ENCODE measurements around the gene CSH2.
A peak's percentile ranks its signal among the peaks of the same experiment; 100 is the strongest.
"Not testable (repeated sequence)": the region's sequence is repeated elsewhere in the genome, so short reads cannot be mapped to it uniquely, and the experiment has no call there.

CSH2 gene

DNA sequence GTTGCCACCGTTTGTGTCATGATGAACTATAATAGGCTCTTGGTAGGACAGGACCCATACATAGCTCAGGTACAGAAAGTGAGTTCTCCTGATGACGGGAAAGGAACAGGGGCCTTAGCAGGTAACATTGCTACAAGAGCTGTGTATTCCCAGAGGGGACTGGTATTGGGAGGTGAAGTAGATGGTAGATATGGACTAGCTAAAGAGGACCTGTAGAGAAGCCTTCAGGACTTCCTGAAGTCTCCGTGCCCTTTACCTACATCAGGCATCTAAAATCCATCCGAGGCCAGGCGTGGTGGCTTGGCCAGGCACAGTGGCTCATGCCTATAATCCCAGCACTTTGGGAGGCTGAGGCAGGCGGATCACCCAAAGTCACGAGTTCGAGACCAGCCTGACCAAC, 18.3 kb downstream of the CSH2 start:
- no peak for DNase-seq (ENCODE audit: low read depth in 2 of 2, low spot score in 1 of 2)

DNA sequence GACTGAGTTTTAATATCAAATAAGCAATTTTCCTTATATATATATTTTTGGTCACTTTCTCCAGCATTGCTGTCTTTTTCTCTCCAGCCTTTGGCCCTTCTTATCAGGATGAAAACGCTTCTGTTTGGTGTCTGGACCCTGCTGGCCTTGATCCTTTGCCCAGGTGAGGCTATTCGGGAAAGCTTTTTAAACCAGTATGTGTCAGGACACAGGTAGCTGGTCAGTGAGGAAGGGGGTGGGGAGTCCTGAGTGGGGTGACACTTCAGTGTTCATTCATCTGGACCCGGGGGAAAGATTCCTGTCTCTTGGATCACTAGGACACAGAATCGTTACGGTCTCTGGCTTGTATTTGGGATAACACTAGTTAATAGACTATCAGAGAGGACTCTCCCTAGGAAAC, 18.8 kb downstream of the CSH2 start:
- no peak for DNase-seq (ENCODE audit: low read depth in 2 of 2, low spot score in 1 of 2)

DNA sequence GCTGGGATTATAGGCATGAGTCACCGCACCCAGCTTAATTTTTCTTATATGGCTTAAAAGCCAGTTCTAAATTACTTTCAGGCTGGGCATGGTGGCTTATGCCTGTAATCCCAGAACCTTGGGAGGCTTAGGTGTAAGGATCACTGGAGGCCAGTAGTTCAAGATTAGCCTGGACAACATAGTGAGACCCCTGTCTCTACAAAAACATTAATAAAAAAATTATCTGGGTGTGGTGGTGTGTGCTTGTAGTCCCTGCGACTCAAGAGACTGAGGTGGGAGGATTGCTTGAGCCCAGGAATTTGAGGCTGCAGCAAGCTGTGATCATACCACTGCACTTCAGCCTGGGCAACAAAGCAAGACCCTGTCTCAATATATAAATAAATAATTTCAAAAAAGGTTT, 20.2 kb downstream of the CSH2 start:
- no peak for DNase-seq (ENCODE audit: low read depth in 2 of 2, low spot score in 1 of 2)

DNA sequence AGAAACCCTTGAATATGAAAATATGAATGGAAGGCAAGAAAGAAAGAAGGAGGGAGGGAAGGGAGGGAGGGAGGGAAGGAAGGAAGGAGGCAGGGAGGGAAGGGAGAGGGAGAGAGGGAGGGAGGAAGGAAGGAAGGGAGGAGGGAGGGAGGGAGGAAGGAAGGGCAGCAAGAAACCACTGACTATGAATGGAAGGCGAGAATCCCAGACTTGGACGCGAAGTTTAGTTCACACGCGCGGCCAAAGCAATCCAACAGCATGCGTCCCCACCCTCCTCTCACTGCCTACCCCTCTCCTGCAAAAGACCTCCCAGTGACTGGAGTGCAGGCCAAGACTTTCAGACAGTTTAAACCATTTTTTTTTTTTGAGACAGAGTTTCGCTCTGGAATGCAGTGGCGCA, 23.1 kb downstream of the CSH2 start:
- no peak for DNase-seq (ENCODE audit: low read depth in 2 of 2, low spot score in 1 of 2)

DNA sequence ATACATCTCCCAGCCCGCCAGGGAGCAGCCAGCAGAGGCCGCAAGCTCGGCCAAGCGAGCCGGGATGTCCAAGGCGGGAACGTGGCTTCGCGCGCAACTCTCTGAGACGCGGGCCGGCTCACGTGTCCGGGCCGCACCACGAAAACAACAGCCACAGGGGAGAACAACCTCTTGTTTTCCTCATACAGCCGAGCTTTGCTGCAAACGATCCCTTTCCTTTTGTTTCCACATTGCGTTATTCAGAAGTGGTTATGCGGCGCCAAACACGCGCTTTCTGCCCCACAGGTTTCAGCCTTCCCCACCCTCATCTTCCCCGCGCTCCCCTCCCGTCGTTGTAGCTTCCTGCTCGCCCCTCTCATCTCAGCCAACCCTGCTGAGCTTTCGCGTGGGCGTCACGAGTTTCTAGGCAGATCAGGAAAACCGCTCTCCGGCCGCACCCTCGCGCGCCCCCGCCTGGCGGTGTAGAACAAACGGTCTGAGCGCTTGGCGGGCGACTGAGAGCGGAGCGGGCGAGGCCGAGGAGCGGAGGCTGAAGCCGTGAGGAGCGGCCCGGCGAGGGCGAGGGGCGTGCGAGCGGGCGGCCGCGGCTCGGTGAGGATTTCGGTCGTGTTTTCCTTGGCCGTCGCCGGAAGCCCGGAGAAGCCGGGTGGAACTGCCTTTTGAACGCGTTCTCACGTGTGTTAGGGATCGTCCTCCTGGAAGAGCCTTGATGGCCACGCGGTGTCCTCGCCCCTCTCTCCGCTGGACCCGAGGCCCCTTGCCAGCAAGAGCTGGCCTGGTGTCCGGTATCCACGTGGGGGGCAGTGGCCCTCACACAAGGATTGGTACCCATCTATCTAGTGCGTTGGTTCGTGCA, 24.4 kb downstream of the CSH2 start:
- peak; percentile 90 to 92 for DNase-seq (ENCODE audit: low read depth in 2 of 2, low spot score in 1 of 2)

DNA sequence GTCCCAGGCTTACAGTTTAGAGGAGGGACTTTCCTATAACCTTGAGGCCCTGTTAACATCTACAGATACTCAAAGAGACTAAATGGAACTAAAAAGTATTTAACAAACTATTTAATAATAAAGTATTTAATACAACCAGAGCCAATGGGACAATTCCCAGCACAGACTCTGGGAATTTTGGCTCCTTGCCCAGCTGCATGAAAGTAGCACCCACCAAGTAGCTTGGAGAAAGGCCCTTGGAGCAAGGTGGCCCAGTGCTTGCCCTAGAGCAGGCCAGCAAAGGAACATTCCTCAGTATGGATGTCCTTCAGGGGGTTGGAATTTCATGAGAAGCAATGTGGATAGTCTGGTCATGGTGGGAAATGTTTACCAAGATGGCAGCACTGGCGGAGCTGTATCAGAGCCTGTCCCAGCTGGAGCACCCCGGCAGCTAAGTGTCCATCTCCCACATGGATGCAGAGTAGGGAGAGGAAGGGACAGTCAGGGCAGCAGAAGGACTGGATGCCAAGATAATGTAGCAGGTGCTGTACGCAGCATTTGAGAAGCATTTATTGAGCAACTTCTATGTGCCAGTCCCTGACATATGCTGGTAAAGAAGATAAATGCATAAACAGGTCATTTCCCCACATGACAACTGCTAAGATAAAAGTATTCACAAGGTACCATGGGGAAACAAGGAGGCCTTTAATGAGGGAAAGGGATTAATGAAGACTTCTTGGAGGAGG, 25.8 kb downstream of the CSH2 start:
- no peak for DNase-seq (ENCODE audit: low read depth in 2 of 2, low spot score in 1 of 2)

DNA sequence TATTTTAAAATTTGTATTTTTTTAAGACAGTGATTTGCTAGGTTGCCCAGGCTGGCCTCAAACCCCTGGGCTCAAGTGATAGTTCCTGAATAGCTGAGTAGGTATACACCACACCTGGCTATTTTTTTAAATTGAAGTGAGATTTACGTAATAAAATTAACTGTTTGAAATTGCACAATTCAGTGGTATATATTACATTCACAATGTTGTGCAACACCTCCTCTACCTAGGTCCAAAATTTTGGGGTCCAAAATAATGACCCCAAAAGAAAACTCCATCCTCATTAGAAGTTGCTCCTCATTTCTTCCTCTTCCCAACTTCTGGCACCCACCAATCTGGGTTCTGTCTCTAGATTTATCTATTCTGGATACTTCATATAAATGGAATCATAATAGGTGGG, 28.0 kb downstream of the CSH2 start:
- DNase-seq (ENCODE audit: low read depth in 2 of 2, low spot score in 1 of 2), result no peak

DNA sequence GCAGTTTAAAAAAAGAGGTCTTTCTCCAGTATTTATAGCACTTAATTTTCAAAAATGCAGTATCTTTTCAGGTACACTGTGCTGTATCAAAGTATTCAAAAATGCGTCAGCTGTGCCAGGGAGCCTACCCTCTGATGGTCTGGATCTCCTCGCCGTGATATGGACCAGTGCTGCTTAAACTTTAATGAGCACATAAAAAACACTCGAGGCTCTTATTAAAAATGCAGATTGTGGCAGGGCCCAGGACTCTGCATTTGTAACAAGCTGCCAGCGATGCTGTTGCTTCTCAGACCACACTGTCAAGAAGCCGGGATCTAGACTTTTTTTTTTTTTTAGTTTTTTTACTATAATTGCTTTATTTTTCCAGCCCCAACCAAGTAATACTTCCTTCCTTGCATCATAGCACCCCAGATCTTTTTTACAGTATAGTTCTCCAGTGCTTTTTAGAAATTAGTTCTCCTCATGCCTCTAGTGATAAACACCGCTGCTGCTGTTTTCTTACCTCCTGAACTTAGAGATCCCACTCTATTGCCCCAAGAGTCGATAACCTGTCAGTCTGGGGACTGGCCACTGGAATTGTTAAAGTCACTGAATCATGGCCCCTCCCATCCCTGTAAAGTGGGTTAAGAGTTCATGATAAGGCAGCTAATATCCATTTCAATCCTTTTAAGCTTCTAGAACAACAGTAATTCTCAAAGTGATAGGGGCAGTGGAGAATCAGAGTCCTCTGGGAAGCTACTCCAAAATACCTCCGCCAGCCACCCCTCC, 29.4 kb downstream of the CSH2 start:
- DNase-seq (ENCODE audit: low read depth in 2 of 2, low spot score in 1 of 2), result no peak

DNA sequence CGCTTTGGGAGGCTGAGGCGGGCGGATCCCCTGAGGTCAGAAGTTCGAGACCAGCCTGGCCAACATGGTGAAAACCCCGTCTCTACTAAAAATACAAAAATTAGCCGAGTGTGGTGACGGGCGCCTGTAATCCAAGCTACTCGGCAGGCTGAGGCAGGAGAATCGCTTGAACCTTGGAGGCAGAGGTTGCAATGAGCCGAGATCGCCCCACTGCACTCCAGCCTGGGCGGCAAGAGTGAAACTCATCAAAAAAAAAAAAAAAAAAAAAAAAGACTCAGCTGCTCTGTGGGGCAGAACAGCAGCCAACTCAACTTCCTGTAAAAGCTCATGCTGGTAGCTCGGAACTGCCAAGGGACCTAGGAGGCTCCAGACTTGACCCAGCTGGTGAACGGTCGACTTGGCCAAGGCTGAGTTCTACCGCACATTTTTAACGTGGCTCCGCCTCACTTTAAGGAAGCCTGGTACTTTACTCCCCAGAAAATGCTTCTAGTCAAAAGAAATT, 30.0 kb downstream of the CSH2 start:
- not testable (repeated sequence) for DNase-seq (ENCODE audit: low read depth in 2 of 2, low spot score in 1 of 2)

DNA sequence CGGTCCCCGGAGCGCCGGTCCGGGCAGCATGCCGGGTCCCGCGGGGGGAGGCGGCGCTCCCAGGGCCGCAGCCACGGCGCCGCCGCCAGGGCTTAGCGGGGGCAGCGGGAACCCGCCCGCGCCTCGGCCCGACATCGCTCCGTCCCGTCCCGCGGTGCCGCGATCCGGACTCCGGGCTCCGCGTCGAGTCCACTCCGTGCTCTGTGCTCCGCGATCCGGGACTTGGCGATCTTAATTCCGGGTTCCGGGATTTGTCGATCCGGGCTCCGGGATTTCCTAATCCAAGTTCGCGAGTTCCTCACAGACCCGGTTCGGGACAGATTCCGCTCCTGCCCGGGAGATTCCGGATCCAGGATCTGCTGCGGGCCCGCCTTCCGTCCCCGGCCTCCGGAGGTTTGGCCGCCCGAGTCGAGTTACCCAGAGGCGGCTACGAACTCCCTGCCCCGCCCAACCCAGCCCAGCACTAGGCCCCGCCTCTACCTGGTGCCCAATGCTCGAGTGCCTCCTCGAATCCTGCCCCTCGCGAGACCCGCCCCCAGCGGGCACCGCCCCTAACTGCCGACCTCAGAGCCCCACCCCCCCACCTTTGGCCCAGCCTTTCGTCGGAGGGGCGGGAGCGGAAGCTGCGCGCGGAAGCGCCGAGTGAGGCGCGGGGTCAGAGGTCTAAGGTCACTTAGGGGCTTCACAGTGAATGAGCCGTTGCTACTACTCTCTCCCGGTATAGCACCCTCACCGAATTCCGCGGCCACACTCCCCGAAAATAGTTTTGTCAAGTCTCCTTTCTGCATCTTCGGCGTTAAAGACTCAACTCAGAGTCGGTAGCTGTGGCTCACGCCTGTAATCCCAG, 30.7 kb downstream of the CSH2 start, which contains the start of gene SMARCD2:
Gene SMARCD2 (minus strand): TSS at position 146 of the 847 bp plus-strand sequence. CDS start 11 bp downstream, at position 135.
- DNase-seq (ENCODE audit: low read depth in 2 of 2, low spot score in 1 of 2), result peak; percentile 97 to 99

DNA sequence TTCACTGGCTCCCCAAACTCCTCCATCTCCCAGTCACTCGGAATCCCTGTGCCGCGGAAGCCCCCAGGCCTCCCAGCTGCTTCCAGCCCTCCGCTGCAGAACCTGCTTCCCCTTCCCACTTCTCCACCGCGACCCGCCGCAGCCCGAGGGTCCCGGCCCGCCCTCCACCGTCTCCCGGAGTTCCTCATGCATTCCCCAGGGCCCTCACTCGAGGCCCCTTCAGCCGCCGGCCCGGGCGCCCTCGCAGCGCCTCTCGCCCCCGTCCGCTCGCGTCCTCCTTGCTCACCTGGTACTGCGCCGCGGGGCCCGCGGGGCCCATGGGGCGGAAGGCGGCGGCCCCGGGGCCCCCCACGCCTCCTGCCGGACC, 31.3 kb downstream of the CSH2 start:
- no peak for DNase-seq (ENCODE audit: low read depth in 2 of 2, low spot score in 1 of 2)

DNA sequence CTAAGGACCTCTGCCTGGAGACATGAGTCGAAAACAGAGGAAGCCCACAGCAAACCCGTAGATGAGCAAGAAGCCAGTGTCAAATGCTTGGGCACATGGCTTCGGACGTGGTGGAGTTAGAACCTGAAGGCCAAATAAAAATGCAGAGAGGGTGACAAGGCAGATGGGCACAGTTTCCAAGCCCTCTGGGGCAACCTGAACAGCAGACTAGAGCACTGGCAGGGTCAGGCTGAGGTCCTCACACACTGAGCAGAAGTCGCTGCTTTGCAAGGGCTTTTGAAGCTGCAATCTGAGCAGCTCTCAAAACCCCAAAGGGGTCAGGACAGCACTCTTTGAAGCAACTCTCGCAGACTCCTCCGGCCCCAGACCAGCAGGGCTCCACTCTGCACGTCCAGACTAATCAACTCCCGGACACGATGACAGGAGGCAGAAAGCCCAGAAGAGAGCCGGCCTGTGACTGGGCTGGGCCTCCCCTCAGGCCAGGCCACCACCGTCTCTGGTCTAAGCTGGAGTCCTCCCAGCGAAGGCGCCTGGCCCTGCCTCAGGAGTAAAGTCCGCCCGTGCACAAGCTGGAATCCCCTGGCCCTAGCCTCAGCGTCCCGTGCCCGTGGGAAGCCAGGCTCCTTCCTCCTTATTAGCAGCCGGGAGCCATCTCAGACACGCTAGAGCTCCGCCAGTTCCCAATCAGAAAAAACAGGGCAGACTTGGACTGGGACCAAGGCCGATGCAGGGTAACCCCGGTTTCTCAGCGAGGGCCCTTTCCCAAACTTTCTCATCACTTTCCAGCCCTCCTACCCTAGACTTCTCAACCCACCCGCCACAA, 31.9 kb downstream of the CSH2 start:
- no peak for DNase-seq (ENCODE audit: low read depth in 2 of 2, low spot score in 1 of 2)

DNA sequence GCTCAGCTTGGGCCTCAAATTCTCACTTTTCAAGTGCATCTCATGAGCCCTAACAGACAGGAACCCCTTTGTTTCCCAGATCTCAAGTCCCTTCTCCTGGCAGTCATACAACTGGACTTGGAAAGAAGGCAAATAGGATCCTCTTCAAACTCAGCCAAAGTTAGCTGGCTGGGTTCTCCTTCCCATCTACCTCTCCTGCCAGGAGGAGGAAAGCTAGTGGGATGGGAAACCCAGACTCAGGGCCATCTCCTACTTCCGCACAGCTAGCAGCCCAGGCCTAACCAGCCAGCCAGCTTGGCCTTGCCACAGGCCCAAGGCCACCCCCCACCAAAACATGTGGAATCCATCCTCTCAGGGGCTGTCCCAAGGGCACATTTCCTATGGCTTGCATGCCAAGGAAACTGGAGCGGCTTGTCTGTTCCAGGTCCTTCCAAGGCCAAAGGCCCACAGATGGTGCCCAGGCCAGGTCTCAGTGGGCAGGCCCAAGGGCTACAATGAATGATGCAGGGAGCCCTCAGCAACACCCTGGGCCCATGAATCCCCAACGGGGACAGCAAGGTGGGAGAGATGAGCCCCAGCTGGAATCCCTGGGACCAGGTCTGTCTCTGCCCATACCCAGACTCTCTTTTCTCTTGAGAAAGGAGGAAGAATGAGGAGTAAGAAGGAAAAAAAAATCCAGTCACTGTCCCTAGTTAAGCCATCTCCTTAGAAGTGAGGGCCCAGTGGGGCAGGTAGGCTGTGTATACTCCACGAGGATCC, 32.7 kb downstream of the CSH2 start:
- DNase-seq (ENCODE audit: low read depth in 2 of 2, low spot score in 1 of 2), result no peak

DNA sequence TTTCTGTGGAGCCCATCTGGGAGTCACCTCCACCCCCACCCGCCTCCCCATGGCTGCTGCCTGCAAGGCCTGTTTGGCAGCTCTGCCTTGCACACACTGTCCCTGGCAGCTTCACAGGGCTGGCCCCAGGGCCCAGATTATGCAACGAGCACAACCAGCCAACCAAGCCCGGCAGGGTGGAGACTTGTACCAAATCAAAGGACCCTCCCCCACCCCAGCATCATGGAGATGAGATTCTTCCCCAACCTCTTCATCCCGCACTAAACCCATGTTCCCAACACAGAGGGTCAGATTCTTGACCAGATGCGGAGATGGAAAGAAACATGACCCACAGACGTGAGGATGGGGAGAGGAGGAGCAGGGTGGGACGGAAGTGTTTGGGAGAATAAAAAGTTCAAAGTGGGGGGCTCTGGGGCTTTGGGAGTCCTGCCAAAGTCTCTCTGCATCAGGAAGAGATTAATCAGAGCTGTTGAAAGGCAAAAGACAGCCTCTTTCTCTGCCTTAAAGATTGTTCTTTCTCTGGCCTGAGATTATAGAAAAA, 34.8 kb downstream of the CSH2 start:
- no peak for DNase-seq (ENCODE audit: low read depth in 2 of 2, low spot score in 1 of 2)

DNA sequence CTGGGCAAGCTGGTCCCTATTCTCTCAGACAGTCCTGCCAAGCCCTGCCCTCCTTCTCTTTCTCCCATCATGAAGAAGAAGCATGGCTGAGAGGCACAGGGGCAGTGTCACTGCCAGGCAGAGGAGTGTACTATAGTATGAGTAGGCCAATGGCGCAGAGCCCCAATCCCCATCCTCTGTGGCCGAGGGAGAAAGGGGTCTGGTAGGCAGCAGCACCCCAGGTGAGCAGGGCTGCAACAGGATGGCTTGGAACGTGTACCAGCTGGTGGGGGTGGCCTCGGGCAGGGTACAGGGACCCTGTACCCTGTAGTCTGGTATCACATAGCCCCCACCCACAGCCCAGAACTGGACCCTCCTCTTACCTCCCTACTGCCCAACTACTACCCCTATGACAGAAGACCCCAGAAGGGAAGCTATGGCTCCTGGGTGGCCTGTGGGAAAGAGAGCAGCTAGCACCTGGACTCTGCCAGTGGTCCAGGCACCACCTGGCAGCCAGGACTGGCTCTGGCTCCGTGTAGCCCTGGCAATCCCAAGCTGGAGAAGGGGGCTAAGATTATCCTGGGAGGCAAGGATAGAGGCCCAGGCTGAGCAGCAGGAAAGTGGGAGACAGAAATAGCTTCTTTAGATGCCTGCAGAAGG, 35.4 kb downstream of the CSH2 start:
- no peak for DNase-seq (ENCODE audit: low read depth in 2 of 2, low spot score in 1 of 2)

DNA sequence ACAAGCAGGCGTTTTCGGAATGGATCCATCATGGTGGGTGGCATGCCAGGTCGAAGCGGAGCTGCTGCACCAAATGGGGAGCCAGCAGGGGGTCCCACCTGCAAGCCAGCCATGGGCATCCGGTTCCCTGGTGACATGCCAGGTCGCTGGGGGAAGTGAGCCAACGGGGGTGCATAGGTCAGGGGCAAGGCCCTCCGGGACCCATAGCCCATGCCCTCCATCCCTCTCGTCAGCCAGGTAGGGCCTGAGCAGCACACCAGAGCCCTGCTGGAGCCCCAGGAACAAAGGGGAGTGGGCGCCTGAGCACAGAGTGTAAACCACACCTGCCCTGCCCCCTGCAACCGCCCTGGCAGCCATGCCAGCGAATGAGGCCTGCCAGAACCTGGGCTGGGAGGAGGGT, 36.0 kb downstream of the CSH2 start:
- no peak for DNase-seq (ENCODE audit: low read depth in 2 of 2, low spot score in 1 of 2)

DNA sequence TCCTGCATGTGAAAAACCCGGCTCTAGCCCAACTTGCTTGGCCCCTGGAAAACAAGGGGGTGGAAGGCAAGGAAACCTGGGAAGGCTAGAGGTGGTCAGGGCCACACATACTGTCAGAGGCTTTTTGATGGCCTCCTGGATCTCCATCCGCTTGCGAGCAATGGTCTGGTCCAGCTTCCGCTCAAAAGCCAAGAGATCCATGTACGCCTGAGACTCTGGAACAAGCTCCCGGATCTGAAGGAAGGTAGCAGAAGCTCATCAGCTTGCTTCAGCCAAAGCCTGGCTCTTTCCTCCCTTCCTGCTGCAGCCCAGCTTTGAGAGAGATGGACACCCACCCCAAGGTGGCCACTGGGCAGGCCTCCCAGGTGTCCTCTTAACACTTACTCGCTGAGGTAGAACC, 36.7 kb downstream of the CSH2 start:
- no peak for DNase-seq (ENCODE audit: low read depth in 2 of 2, low spot score in 1 of 2)

DNA sequence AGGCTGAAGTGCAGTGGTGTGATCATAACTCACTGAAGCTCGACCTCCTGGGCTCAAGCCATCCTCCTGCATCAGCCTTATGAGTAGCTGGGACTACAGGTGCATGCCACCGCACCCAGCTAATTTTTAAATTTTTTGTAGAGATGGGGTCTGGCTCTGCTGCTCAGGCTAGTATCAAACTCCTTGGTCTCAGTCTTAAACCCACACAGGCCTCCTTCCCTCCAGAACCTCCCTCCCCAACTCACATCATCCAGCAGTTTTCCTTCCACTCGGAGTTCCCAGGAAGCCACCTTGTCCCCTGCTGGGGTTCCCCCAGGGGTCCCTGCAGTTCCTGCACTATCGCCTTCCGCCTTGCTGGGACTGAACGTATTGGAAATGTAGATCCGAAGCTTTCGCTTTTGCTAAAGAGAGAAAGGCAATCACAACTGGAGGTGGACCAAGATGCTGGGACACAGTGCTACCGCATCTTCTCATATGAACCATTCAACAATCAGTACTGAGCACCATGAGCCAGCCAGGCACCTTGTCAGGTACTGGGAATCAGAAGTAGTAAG, 38.2 kb downstream of the CSH2 start:
- DNase-seq (ENCODE audit: low read depth in 2 of 2, low spot score in 1 of 2), result no peak
